LNCAP (cell line): Measurements from ENCODE around the gene PRDM2.

ENCODE experiments used
- TF ChIP-seq, protein P1 (sequence below): fragments of 450-650 bp; IDR thresholded peaks from 2 replicates; pipeline ENCODE4 v1.5.1; 2017; ENCODE audit warnings: mild to moderate bottlenecking

The PRDM2 gene

GRCh38 chr1:13782634-13783360 is 82.8 kb downstream of the PRDM2 start:
- TF ChIP-seq, protein P1, sequence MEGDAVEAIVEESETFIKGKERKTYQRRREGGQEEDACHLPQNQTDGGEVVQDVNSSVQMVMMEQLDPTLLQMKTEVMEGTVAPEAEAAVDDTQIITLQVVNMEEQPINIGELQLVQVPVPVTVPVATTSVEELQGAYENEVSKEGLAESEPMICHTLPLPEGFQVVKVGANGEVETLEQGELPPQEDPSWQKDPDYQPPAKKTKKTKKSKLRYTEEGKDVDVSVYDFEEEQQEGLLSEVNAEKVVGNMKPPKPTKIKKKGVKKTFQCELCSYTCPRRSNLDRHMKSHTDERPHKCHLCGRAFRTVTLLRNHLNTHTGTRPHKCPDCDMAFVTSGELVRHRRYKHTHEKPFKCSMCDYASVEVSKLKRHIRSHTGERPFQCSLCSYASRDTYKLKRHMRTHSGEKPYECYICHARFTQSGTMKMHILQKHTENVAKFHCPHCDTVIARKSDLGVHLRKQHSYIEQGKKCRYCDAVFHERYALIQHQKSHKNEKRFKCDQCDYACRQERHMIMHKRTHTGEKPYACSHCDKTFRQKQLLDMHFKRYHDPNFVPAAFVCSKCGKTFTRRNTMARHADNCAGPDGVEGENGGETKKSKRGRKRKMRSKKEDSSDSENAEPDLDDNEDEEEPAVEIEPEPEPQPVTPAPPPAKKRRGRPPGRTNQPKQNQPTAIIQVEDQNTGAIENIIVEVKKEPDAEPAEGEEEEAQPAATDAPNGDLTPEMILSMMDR = no peak

GRCh38 chr1:13783551-13783950 is 83.6 kb downstream of the PRDM2 start:
- TF ChIP-seq, protein P1 = no peak

DNA sequence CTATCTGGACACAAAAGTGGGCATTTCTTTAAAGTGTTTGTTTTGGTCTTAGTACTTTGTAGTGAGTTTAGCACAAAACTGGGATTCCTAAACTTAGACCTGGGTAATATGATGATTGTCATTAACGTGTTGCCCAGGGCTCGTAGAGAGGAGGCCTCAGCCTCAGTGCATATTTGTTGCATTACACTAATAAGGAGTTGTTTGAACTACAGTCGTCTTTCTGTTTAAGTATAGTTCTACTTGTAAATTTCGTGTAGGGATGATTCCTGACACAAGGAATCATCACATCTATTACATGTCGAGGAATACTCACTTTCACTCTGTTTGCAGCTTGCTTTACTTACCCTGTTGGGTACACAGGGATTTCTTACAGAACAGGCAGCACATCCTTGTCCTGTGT is 85.0 kb downstream of the PRDM2 start:
- TF ChIP-seq, protein P1 = no peak

- TF ChIP-seq, protein P1 = no peak
Observed at GRCh38 chr1:13786541-13786940, 86.6 kb downstream of the PRDM2 start.

GRCh38 chr1:13788795-13789194 is 88.8 kb downstream of the PRDM2 start:
- TF ChIP-seq, protein P1 = no peak

- TF ChIP-seq, protein P1 = no peak
Observed at GRCh38 chr1:13790290-13791030, 90.5 kb downstream of the PRDM2 start.

DNA sequence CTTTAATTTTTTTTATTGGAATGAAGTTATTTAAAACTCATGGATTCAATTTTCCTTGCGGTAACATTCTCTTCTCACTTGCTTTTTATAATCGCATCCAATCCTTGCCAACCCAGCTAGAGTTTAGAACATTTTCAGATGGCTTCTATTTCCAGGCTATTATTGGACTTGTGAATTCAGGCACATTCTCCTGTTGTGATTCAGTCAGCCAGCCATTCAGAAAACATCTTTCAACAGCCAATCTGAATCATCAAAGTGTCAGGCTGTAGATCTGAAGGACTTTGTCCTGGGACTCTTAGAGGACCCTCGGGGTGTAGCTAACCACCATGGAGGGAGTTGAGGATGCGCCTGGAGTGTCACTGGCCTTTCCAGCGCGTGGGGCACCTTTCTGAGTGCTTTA is 92.4 kb downstream of the PRDM2 start:
- TF ChIP-seq, protein P1 = no peak
